ENCODE data around the gene DENND1A. TPM values are rescaled to one million over a fixed set of nuclear protein-coding genes. Genes with fewer than 3 reads are reported as not detected.

Gene DENND1A
- total and polyA plus RNA-seq, 2 experiments from 2014 or later = 13.1 to 28.7 TPM

DNA sequence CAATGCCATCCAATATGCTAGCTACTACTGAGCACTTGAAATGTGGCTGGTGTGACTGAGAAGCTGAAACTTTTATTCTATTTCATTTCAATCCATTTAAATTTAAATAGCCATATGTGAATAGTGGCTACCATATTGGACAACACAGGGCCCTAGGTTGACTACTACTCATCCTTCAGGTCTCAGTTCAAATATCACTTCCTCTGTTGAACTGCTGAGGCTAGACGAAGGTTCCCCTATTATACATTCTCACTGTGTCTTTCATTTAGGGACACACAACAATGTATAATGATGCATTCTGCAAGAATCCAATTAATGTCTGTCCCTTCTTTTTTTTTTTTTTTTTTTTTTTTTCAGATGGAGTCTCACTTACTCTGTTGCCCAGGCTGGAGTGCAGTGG, 365.3 kb downstream of the DENND1A start (continued):
- TF ChIP-seq, protein P1, sequence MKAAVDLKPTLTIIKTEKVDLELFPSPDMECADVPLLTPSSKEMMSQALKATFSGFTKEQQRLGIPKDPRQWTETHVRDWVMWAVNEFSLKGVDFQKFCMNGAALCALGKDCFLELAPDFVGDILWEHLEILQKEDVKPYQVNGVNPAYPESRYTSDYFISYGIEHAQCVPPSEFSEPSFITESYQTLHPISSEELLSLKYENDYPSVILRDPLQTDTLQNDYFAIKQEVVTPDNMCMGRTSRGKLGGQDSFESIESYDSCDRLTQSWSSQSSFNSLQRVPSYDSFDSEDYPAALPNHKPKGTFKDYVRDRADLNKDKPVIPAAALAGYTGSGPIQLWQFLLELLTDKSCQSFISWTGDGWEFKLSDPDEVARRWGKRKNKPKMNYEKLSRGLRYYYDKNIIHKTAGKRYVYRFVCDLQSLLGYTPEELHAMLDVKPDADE (IDR thresholded peaks at IDR 0.05) = no peak
- no peak for TF ChIP-seq EZH2phosphoT487 (IDR thresholded peaks at IDR 0.05; ENCODE audit: unreplicated experiment)

DNA sequence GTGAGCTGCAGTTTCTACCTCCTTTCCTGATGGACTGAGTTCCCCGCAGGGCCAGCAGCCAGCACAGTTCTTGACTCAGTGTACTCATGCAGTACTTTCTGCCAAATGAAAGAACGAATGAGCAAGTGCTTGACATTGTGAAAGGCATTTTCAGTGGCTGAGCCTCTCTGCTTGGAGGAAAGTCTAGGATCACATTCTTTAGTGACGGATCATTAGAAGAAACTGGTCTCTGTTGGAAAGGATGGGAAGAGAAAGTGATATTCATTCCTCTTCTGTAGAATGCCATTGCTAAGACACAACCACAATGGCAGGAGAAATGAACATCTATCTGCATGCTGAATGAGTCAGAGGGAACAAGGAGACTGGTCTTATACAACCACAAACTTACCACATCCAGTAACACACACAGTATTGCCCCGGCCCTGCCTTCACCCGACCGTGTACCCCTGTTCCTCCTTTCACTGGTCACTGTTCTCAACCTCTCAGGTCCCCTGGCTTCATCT, 367.0 kb downstream of the DENND1A start:
- no peak for ATAC-seq
- peaks cover 4% of the 10 kb centered on the region for H4K20me1 ChIP-seq (replicated peaks; ENCODE audit: insufficient read depth)
- no peaks in the 10 kb centered on the region for H3K9me3 Mint-ChIP-seq
- peaks cover 11% of the 10 kb centered on the region; the same call in 1 of the 2 replicates for H3K9me2 ChIP-seq (ENCODE audit: insufficient read depth)
- H3K36me3 Mint-ChIP-seq (ENCODE audit: low read depth) = no peaks in the 10 kb centered on the region
- peaks cover 7% of the 10 kb centered on the region; the same call in 1 of the 2 replicates for H3K4me1 ChIP-seq (ENCODE audit: insufficient read depth)
- H3K4me3 ChIP-seq = no peak overlapping the region
- no peak overlapping the region for H3K27ac ChIP-seq (ENCODE audit: low read depth)
- no peak overlapping the region for H2AFZ ChIP-seq
- peaks cover 4% of the 10 kb centered on the region for H3K27me3 Mint-ChIP-seq (ENCODE audit: insufficient read depth, low read depth, poor library complexity)
- H3K4me2 ChIP-seq = no peak overlapping the region
- DNase-seq (ENCODE audit: low spot score) = no peak
- H3K4me1 Mint-ChIP-seq = peaks cover 17% of the 10 kb centered on the region
- H3K79me2 ChIP-seq (replicated peaks; ENCODE audit: insufficient read depth) = no peaks in the 10 kb centered on the region
- H3K27ac Mint-ChIP-seq = no peak overlapping the region
- H3F3A ChIP-seq (replicated peaks; ENCODE audit: low read depth) = no peaks in the 10 kb centered on the region
- no peaks in the 10 kb centered on the region for H3K27me3 ChIP-seq (ENCODE audit: insufficient read depth)
- H3K36me3 ChIP-seq (ENCODE audit: insufficient read depth) = no peaks in the 10 kb centered on the region
- no peak overlapping the region for H3K4me3 Mint-ChIP-seq
- TF ChIP-seq POLR2AphosphoS5 (IDR thresholded peaks at IDR 0.05; ENCODE audit: low read depth) (no peak), ZNF114 (CRISPR knock-in tag; IDR thresholded peaks at IDR 0.05) (no peak), STAT1 (IDR thresholded peaks at IDR 0.05; ENCODE audit: unreplicated experiment) (no peak), CREB1 (CRISPR knock-in tag; IDR thresholded peaks at IDR 0.05; ENCODE audit: low read depth) (no peak), EZH2 (IDR thresholded peaks at IDR 0.05; ENCODE audit: low read depth, unreplicated experiment) (no peak), JUNB (IDR thresholded peaks at IDR 0.05; ENCODE audit: unreplicated experiment) (no peak), NANOG (IDR thresholded peaks at IDR 0.05; ENCODE audit: borderline replicate concordance) (no peak), EZH2phosphoT487 (IDR thresholded peaks at IDR 0.05; ENCODE audit: unreplicated experiment) (no peak), ZNF331 (CRISPR knock-in tag; IDR thresholded peaks at IDR 0.05; ENCODE audit: low read depth) (no peak)
- TF ChIP-seq, protein P2, sequence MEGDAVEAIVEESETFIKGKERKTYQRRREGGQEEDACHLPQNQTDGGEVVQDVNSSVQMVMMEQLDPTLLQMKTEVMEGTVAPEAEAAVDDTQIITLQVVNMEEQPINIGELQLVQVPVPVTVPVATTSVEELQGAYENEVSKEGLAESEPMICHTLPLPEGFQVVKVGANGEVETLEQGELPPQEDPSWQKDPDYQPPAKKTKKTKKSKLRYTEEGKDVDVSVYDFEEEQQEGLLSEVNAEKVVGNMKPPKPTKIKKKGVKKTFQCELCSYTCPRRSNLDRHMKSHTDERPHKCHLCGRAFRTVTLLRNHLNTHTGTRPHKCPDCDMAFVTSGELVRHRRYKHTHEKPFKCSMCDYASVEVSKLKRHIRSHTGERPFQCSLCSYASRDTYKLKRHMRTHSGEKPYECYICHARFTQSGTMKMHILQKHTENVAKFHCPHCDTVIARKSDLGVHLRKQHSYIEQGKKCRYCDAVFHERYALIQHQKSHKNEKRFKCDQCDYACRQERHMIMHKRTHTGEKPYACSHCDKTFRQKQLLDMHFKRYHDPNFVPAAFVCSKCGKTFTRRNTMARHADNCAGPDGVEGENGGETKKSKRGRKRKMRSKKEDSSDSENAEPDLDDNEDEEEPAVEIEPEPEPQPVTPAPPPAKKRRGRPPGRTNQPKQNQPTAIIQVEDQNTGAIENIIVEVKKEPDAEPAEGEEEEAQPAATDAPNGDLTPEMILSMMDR (conservative IDR thresholded peaks at IDR 0.05; ENCODE audit: low read depth in 2 of 2) = no peak
- TF ChIP-seq, protein P3, sequence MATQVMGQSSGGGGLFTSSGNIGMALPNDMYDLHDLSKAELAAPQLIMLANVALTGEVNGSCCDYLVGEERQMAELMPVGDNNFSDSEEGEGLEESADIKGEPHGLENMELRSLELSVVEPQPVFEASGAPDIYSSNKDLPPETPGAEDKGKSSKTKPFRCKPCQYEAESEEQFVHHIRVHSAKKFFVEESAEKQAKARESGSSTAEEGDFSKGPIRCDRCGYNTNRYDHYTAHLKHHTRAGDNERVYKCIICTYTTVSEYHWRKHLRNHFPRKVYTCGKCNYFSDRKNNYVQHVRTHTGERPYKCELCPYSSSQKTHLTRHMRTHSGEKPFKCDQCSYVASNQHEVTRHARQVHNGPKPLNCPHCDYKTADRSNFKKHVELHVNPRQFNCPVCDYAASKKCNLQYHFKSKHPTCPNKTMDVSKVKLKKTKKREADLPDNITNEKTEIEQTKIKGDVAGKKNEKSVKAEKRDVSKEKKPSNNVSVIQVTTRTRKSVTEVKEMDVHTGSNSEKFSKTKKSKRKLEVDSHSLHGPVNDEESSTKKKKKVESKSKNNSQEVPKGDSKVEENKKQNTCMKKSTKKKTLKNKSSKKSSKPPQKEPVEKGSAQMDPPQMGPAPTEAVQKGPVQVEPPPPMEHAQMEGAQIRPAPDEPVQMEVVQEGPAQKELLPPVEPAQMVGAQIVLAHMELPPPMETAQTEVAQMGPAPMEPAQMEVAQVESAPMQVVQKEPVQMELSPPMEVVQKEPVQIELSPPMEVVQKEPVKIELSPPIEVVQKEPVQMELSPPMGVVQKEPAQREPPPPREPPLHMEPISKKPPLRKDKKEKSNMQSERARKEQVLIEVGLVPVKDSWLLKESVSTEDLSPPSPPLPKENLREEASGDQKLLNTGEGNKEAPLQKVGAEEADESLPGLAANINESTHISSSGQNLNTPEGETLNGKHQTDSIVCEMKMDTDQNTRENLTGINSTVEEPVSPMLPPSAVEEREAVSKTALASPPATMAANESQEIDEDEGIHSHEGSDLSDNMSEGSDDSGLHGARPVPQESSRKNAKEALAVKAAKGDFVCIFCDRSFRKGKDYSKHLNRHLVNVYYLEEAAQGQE (IDR thresholded peaks at IDR 0.05; ENCODE audit: unreplicated experiment) = no peak
- TF ChIP-seq, protein P1 (IDR thresholded peaks at IDR 0.05) = no peak
